Lower lobe of right lung (tissue), 2 donors: ENCODE data around the gene R3HDM2. TPM values are rescaled to one million over a fixed set of nuclear protein-coding genes. Genes with fewer than 3 reads are reported as not detected.

Source experiments
- ATAC-seq, 2 donors: fragments of 200-7000 bp; cut with Tn5 transposase; one replicate each; pipeline ENCODE4 v1.9.1; 2020 to 2022; ENCODE audit warnings: mild to moderate bottlenecking in 2 of 2, moderate library complexity in 2 of 2
- DNase-seq: peaks from one replicate; pipeline ENCODE4 v3.0.0-alpha.2; 2020
- H3K27ac ChIP-seq: fragments of 200-600 bp; one replicate; pipeline ENCODE4 v1.8.0; 2022
- H3K27me3 ChIP-seq: fragments of 200-600 bp; one replicate; pipeline ENCODE4 v1.8.0; 2022; ENCODE audit warnings: low read depth
- H3K36me3 ChIP-seq: fragments of 200-600 bp; one replicate; pipeline ENCODE4 v1.8.0; 2022; ENCODE audit warnings: mild to moderate bottlenecking
- H3K4me1 ChIP-seq: fragments of 200-600 bp; one replicate; pipeline ENCODE4 v1.8.0; 2022
- H3K4me3 ChIP-seq: fragments of 200-600 bp; one replicate; pipeline ENCODE4 v1.8.0; 2022; ENCODE audit warnings: mild to moderate bottlenecking
- H3K9me3 ChIP-seq: fragments of 200-600 bp; one replicate; pipeline ENCODE4 v1.8.0; 2022
- intact Hi-C: fragments of 100-400 bp; cut with DNase I; formaldehyde crosslinking; loops from one replicate; pipeline ENCODE4 v1.11.0; 2022
- total RNA-seq: library from RNA; stranded (reverse); fragmentation: NEBNext Ultra II Directional; extraction: Animal tissue kit (Norgen Biotek cat#: 25700); gene quantifications from one replicate; pipeline ENCODE4 v1.2.1, GENCODE V29; 2021
- TF ChIP-seq, protein P1 (sequence below): fragments of 200-600 bp; IDR thresholded peaks from one replicate; pipeline ENCODE4 v1.8.0; 2022; ENCODE audit warnings: antibody characterized with exemption, mild to moderate bottlenecking
- donor health status: DM: no; HTN: yes; CAD: no; lungs with severe emphysema.

Gene R3HDM2
- total RNA-seq, 1 donor from 2014 or later: 79.3 TPM

DNA sequence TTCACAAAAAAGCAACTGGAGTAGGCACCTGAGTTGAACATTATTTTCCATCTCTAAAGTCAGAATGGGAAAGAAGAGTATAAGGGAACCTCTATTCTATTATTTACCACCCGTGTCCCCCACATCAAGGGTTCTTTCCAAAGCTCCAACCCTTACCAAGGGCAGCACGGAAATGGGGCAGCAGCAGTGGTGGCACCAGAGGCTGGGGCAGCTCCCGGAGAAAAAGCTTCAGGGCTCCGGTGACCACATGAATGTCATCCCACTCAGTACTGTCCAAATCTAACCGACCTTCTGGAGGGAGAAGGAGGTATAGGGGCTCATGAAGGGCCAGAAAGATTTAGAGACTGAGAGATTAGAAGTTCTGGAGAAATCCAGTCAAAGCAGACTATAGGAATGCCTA lies 43.0 kb upstream of the R3HDM2 start:
- TF ChIP-seq, protein P1, sequence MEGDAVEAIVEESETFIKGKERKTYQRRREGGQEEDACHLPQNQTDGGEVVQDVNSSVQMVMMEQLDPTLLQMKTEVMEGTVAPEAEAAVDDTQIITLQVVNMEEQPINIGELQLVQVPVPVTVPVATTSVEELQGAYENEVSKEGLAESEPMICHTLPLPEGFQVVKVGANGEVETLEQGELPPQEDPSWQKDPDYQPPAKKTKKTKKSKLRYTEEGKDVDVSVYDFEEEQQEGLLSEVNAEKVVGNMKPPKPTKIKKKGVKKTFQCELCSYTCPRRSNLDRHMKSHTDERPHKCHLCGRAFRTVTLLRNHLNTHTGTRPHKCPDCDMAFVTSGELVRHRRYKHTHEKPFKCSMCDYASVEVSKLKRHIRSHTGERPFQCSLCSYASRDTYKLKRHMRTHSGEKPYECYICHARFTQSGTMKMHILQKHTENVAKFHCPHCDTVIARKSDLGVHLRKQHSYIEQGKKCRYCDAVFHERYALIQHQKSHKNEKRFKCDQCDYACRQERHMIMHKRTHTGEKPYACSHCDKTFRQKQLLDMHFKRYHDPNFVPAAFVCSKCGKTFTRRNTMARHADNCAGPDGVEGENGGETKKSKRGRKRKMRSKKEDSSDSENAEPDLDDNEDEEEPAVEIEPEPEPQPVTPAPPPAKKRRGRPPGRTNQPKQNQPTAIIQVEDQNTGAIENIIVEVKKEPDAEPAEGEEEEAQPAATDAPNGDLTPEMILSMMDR: no peak
- ATAC-seq (no peak), DNase-seq (no peak)
- no peak overlapping the region for H3K27ac ChIP-seq
- H3K4me3 ChIP-seq: no peak overlapping the region
- peaks cover 26% of the 10 kb centered on the region for H3K4me1 ChIP-seq
- peaks cover 3% of the 10 kb centered on the region for H3K36me3 ChIP-seq
- peaks cover 36% of the 10 kb centered on the region for H3K27me3 ChIP-seq
- intact Hi-C loops: no loop called here
- no peaks in the 10 kb centered on the region for H3K9me3 ChIP-seq

DNA sequence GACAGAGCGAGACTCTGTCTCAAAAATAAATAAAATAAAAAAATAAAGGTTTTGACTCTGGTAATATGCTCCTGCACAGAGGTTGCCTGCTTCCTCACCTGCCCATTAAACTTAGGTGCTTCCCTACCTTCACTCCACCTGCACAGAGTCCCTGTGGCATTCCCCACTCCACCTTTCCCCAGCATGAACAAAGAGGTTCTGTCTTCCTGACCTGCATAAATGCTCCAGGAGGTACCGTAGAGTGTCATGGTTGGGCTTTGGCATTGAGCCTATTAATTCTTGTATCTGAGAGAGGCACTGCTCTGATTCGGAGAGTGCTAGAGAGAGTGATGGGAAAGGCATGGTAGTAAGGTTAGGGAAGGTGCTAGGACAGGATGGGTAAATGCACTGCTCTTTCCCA lies 42.5 kb upstream of the R3HDM2 start:
- Histone ChIP-seq H3K27ac (no peak overlapping the region), H3K4me3 (no peak overlapping the region), H3K36me3 (peaks cover 3% of the 10 kb centered on the region), H3K27me3 (peaks cover 36% of the 10 kb centered on the region), H3K9me3 (no peaks in the 10 kb centered on the region), H3K4me1 (peaks cover 21% of the 10 kb centered on the region)
- intact Hi-C loops: no loop called here
- TF ChIP-seq, protein P1: no peak
- DNase-seq (no peak), ATAC-seq (no peak)

DNA sequence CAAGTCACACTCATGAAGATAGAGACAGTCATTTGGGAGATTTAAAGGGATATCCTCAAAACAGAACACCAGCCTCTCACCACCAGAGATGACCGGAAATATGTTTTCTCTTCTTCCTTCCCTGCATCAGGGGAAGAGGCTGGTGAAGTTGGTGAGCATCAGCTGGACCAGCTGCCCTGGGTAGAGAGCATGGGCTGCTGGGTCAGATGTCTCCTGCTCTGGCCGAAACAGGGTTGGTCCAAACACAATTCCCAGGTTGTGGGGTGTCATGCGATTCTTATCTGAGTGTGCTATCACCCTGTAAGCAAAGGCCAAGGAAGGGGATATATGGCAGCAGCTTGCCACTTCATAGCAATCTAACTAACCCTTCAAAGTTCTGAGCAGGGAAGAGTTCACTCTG lies 41.5 kb upstream of the R3HDM2 start:
- Histone ChIP-seq H3K4me3 (no peak overlapping the region), H3K27ac (no peak overlapping the region), H3K36me3 (peaks cover 3% of the 10 kb centered on the region), H3K4me1 (peaks cover 19% of the 10 kb centered on the region), H3K9me3 (no peaks in the 10 kb centered on the region), H3K27me3 (peaks cover 39% of the 10 kb centered on the region)
- ATAC-seq: no peak
- TF ChIP-seq, protein P1: no peak
- intact Hi-C loops: no loop called here
- DNase-seq: no peak

DNA sequence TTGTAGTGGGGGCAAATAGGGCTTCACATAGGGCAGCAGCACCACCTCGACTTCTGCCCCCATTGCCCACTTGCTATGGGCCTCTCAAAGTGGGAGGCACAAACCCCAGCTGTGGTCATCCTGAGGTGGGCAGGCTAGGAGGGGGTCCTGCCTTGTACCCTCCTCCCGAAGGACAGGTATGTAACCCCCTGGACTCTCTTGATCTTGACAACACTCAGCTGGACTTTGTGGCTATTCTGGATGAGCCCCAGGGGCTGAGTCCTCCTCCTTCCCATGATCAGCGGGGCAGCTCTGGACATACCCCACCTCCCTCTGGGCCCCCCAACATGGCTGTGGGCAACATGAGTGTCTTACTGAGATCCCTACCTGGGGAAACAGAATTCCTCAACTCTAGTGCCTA lies 40.8 kb upstream of the R3HDM2 start:
- no peak for ATAC-seq
- no peak overlapping the region for H3K27ac ChIP-seq
- H3K4me1 ChIP-seq: peaks cover 19% of the 10 kb centered on the region
- peaks cover 34% of the 10 kb centered on the region for H3K27me3 ChIP-seq
- H3K9me3 ChIP-seq: no peaks in the 10 kb centered on the region
- H3K4me3 ChIP-seq: no peak overlapping the region
- peaks cover 3% of the 10 kb centered on the region for H3K36me3 ChIP-seq
- TF ChIP-seq, protein P1: no peak
- DNase-seq: no peak
- intact Hi-C loops: no loop called here

DNA sequence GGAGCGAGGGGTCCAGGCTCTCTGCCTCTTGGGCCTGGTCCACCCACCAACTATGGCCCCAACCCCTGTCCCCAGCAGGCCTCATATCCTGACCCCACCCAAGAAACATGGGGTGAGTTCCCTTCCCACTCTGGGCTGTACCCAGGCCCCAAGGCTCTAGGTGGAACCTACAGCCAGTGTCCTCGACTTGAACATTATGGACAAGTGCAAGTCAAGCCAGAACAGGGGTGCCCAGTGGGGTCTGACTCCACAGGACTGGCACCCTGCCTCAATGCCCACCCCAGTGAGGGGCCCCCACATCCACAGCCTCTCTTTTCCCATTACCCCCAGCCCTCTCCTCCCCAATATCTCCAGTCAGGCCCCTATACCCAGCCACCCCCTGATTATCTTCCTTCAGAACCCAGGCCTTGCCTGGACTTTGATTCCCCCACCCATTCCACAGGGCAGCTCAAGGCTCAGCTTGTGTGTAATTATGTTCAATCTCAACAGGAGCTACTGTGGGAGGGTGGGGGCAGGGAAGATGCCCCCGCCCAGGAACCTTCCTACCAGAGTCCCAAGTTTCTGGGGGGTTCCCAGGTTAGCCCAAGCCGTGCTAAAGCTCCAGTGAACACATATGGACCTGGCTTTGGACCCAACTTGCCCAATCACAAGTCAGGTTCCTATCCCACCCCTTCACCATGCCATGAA lies 40.3 kb upstream of the R3HDM2 start:
- Histone ChIP-seq H3K4me3 (no peak overlapping the region), H3K27me3 (peaks cover 29% of the 10 kb centered on the region), H3K27ac (no peak overlapping the region), H3K36me3 (peaks cover 3% of the 10 kb centered on the region), H3K4me1 (peaks cover 16% of the 10 kb centered on the region), H3K9me3 (no peaks in the 10 kb centered on the region)
- ATAC-seq: no peak
- TF ChIP-seq, protein P1: no peak
- intact Hi-C loops: no loop called here
- no peak for DNase-seq
